ENCODE results near the gene SMARCC1.

DNA sequence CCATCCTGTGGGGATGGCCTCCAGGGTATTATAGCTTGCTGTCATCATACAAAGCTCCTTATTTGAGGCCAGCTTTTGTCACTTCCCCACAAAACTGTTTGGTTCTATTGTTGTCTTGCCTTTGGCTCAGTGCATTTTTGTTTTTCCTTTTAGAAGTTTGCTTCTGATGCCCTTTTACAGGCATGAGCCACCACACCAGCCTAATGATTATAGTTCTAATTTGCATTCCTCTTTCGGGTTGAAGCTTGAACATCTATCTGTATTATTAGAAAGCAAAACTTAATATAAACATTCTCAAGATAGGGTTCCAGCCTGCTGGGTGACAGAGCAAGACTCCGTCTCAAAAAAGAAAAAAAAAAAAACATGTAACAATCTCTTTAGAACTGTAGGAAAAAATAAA is 39.8 kb downstream of the SMARCC1 start:
- TF ChIP-seq, protein P1, sequence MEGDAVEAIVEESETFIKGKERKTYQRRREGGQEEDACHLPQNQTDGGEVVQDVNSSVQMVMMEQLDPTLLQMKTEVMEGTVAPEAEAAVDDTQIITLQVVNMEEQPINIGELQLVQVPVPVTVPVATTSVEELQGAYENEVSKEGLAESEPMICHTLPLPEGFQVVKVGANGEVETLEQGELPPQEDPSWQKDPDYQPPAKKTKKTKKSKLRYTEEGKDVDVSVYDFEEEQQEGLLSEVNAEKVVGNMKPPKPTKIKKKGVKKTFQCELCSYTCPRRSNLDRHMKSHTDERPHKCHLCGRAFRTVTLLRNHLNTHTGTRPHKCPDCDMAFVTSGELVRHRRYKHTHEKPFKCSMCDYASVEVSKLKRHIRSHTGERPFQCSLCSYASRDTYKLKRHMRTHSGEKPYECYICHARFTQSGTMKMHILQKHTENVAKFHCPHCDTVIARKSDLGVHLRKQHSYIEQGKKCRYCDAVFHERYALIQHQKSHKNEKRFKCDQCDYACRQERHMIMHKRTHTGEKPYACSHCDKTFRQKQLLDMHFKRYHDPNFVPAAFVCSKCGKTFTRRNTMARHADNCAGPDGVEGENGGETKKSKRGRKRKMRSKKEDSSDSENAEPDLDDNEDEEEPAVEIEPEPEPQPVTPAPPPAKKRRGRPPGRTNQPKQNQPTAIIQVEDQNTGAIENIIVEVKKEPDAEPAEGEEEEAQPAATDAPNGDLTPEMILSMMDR (IDR thresholded peaks at IDR 0.05): no peak
- no peak for TF ChIP-seq ZFX (IDR thresholded peaks at IDR 0.05; ENCODE audit: borderline replicate concordance)
